Measurements from ENCODE around the gene CALR. TPM values are rescaled to one million over a fixed set of nuclear protein-coding genes. Genes with fewer than 3 reads are reported as not detected.

Gene CALR
- total and polyA plus RNA-seq, 7 donors = 124 to 273 (median 170) TPM

- TF ChIP-seq, protein P1, sequence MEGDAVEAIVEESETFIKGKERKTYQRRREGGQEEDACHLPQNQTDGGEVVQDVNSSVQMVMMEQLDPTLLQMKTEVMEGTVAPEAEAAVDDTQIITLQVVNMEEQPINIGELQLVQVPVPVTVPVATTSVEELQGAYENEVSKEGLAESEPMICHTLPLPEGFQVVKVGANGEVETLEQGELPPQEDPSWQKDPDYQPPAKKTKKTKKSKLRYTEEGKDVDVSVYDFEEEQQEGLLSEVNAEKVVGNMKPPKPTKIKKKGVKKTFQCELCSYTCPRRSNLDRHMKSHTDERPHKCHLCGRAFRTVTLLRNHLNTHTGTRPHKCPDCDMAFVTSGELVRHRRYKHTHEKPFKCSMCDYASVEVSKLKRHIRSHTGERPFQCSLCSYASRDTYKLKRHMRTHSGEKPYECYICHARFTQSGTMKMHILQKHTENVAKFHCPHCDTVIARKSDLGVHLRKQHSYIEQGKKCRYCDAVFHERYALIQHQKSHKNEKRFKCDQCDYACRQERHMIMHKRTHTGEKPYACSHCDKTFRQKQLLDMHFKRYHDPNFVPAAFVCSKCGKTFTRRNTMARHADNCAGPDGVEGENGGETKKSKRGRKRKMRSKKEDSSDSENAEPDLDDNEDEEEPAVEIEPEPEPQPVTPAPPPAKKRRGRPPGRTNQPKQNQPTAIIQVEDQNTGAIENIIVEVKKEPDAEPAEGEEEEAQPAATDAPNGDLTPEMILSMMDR (IDR thresholded peaks at IDR 0.05) = no peak
- intact Hi-C loops (cut with DNase I) = loop anchor here (2.0 to 5.0 kb wide), 4 partner anchors 113 to 612 kb away; no protein-coding TSS in a partner anchor
- ATAC-seq = no peak
- Histone ChIP-seq H3K4me3 (no peak overlapping the region), H3K4me1 (peaks cover 5% of the 10 kb centered on the region), H3K27ac (no peak overlapping the region), H3K27me3 (ENCODE audit: insufficient read depth in 3 of 3, low read length in 2 of 3) (no peaks in the 10 kb centered on the region), H3K36me3 (ENCODE audit: insufficient read depth in 1 of 2, low read depth in 1 of 2) (no peaks in the 10 kb centered on the region), H3K9me3 (no peaks in the 10 kb centered on the region)
- no peak for DNase-seq
- 93 to 100% (median 100%) methylated on average over 3 of the region's 3 CpGs for WGBS, 3 donors
Observed at GRCh38 chr19:12979974-12980373, 41.6 kb downstream of the CALR start.

- no peak overlapping the region for H3K4me3 ChIP-seq
- no peak for ATAC-seq
- H3K4me1 ChIP-seq = peaks cover 16% of the 10 kb centered on the region
- no peaks in the 10 kb centered on the region for H3K27me3 ChIP-seq (ENCODE audit: insufficient read depth in 3 of 3, low read length in 2 of 3)
- DNase-seq = no peak
- TF ChIP-seq, protein P1 (IDR thresholded peaks at IDR 0.05) = no peak
- intact Hi-C loops (cut with DNase I) = no loop called here
- no peak overlapping the region for H3K27ac ChIP-seq
- WGBS, 3 donors = 91 to 95% (median 94%) methylated on average over 6 of the region's 6 CpGs
- no peaks in the 10 kb centered on the region for H3K36me3 ChIP-seq (ENCODE audit: insufficient read depth in 1 of 2, low read depth in 1 of 2)
- H3K9me3 ChIP-seq = no peaks in the 10 kb centered on the region
Observed at GRCh38 chr19:12982648-12983047, 44.2 kb downstream of the CALR start.

DNA sequence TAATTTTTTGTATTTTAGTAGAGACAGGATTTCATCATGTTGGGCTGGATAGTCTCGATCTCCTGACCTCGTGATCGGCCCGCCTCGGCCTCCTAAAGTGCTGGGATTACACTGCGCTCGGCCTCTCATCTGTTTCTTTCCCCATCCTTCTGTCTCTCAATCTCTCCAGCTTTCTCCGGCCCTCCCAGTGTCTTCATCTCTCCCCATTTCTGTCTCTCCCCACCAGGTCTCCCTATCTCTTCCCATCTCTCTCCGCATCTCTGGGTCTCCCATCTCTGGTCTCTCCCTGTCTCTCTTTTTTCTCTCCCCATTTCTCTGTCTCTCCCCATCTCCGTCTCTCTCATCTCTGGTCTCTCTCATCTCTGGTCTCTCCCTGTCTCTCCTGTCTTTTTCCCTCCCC lies 44.7 kb downstream of the CALR start:
- 56 to 70% (median 59%) methylated on average over 10 of the region's 10 CpGs for WGBS, 3 donors
- Histone ChIP-seq H3K36me3 (ENCODE audit: insufficient read depth in 1 of 2, low read depth in 1 of 2) (no peaks in the 10 kb centered on the region), H3K4me1 (peaks cover 16% of the 10 kb centered on the region), H3K27me3 (ENCODE audit: insufficient read depth in 3 of 3, low read length in 2 of 3) (no peaks in the 10 kb centered on the region), H3K27ac (no peak overlapping the region), H3K9me3 (no peaks in the 10 kb centered on the region), H3K4me3 (peak overlapping the region; percentile 56)
- no peak for DNase-seq
- no peak for ATAC-seq
- TF ChIP-seq, protein P1 (IDR thresholded peaks at IDR 0.05) = no peak
- intact Hi-C loops (cut with DNase I) = no loop called here

GRCh38 chr19:12983542-12984142 lies 45.2 kb downstream of the CALR start:
- Histone ChIP-seq H3K36me3 (ENCODE audit: insufficient read depth in 1 of 2, low read depth in 1 of 2) (no peaks in the 10 kb centered on the region), H3K9me3 (no peaks in the 10 kb centered on the region), H3K4me3 (peak overlapping the region; percentile 56), H3K27me3 (ENCODE audit: insufficient read depth in 3 of 3, low read length in 2 of 3) (no peaks in the 10 kb centered on the region), H3K4me1 (peaks cover 16% of the 10 kb centered on the region), H3K27ac (no peak overlapping the region)
- DNase-seq = peak; percentile 83 to 91
- ATAC-seq = peak; percentile 74 to 84 (median 77)
- TF ChIP-seq, protein P1 (IDR thresholded peaks at IDR 0.05) = peak; percentile 97
- intact Hi-C loops (cut with DNase I) = loop anchor here (1.0 to 2.0 kb wide), 4 partner anchors 25 to 79 kb away; no protein-coding TSS in a partner anchor
- WGBS, 3 donors = 10 to 18% (median 11%) methylated on average over 27 to 51 of the region's 51 CpGs
